ENCODE results near the gene VKORC1L1.
"Not testable (repeated sequence)": the region's sequence is repeated elsewhere in the genome, so short reads cannot be mapped to it uniquely, and the experiment has no call there.

VKORC1L1 gene

DNA sequence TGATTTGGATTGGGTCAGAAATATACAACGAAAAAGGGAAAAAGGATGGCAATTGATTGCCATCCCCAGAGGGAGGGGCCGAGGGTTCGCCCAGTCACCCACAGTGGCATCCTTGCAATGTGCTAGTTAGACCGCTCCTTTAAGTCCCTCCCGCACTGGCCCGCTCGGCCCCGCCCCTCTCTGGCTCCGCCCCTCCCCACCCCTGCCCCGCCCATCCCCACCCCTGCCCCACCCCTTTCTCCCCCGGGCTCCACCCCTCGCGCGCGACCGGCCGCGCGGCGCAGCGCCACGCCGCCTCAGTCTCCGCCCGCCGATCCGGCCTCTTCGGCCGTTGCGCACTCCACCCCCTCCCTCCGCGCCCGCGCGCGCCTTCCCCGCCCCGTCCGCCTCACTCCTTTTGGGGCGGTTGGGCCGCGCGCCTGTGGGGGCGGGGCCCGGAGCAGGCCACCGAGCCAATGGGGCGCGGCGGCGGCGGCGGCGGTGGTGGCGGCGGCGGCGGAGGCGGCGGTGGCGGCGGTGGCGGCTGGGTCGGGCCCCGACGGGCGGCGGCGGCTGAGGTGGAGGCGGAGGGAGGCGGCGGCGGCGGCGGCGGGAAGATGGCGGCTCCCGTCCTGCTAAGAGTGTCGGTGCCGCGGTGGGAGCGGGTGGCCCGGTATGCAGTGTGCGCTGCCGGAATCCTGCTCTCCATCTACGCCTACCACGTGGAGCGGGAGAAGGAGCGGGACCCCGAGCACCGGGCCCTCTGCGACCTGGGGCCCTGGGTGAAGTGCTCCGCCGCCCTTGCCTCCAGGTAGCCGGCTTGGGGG is at the start of gene VKORC1L1:
Gene VKORC1L1, plus strand, starts transcription at position 299 of the 806 bp plus-strand sequence. Its CDS starts 298 bp downstream, at position 597.
- DNase-seq (ENCODE audit: low read depth) = peak; percentile 77

DNA sequence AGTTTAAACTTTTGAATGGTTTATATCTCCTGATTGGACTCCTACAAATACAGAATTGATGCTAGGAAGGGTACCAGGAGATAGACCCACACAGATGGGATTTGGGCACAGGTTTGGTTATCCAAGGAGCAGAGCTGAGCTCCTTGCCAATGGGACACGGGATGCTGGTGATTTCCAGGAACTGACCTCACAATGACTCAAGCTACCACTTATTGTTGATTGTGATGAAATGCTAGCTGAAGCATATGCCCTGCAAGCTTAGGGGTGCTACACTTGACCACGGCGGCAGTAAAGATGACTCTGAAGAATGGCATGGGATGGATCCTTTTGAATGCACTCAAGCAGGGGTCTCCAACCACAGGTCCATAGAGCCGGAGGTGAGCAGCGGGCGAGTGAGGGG is 45.5 kb upstream of the VKORC1L1 start:
- DNase-seq (ENCODE audit: low read depth) = no peak

DNA sequence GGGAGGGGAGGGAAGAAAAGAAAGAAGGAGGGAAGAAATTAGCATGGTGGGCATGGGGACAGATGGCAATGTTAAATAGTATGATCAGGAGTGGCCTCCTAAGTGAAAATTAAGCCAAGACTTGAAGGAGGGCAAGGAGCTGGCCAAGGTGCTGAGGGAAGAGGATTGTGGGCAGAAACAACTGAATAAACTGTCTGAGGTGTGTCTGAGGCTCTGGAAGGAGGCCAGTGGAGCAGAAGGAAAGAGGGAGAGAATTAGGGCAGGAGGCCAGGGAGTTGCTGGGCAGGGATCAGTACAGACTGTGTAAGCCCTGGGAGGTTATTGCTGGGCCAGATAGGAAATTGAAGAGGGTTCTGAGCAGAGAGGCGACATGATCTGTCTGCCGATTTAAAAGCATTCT is 40.6 kb upstream of the VKORC1L1 start:
- no peak for DNase-seq (ENCODE audit: low read depth)

DNA sequence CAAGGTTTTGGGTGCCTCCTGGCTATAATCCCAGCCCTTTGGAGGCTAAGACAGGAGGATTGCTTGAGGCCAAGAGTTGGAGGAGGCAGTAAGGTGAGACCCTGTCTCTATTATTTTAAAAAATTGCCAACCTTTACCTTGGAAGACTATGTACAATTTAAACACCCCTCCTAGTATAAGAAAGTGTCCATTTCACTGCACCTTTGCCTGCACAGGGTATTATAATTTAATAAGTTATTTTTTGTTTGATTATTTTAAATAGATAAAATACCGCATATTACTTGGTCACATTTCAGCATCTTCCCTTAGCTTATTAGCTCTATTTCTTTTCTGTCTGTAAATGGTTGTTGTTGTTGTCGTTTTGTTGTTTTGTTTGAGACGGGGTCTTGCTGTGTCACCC is 36.2 kb upstream of the VKORC1L1 start:
- DNase-seq (ENCODE audit: low read depth) = not testable (repeated sequence)

DNA sequence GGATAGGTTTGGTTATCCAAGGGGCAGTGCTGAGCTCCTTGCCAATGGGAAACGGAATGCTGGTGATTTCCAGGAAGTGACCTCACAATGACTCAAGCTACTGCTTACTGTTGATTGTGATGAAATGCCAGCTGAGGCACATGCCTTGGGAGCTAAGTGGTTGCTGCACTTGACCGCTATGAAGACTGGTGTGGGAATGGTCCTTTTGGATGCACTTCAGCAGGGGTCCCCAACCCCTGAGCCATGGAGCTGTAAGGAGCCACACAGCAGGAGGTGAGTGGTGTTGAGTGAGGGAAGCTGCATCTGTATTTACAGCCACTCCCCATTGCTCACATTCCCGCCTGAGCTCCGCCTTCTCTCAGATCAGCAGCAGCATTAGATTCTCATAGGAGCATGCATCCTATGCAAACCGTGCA is 35.3 kb upstream of the VKORC1L1 start:
- not testable (repeated sequence) for DNase-seq (ENCODE audit: low read depth)

GRCh38 chr7:65839846-65840245 is 33.0 kb upstream of the VKORC1L1 start:
- no peak for DNase-seq (ENCODE audit: low read depth)

DNA sequence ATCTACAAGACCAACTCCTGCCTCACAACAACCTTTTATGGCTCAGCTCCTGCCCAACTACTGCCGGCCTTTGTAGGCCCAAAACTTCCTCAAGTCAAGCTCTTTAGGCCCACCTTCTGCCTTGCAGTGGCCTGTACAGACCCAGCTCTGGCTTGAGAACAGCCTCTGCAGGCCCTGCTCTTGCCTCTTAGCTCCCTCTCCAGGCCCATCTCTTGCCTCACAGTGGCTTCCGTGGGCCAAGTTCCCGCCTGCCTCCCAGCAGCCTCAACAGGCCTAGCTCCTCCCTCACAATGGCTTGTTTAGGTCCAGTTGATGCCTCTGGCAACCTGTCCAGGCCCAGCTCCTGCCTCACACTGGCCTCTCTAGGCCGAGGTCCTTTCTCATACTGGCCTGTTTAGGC is 32.4 kb upstream of the VKORC1L1 start:
- DNase-seq (ENCODE audit: low read depth) = no peak

GRCh38 chr7:65843616-65844015 is 29.3 kb upstream of the VKORC1L1 start:
- DNase-seq (ENCODE audit: low read depth) = not testable (repeated sequence)

GRCh38 chr7:65846008-65846570 is 26.8 kb upstream of the VKORC1L1 start:
- no peak for DNase-seq (ENCODE audit: low read depth)

- DNase-seq (ENCODE audit: low read depth) = not testable (repeated sequence)
Observed at GRCh38 chr7:65853426-65853825, 19.4 kb upstream of the VKORC1L1 start.

DNA sequence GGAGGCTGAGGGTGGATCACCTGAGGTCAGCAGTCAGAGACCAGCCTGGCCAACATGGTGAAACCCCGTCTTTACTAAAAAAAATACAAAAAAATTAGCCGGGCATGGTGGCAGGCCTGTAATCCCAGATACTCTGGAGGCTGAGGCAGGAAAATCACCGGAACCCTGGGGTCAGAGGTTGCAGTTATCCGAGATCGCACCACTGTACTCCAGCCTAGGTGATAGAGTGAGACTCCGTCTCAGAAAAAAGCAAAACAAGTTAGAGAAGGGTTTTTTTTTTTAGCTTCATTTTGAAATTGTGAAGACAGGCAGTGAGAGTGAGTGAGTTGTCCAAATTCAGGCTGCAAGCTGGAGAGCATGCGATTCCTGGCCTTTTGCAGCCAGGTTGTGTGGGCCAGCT is 19.0 kb upstream of the VKORC1L1 start:
- not testable (repeated sequence) for DNase-seq (ENCODE audit: low read depth)

DNA sequence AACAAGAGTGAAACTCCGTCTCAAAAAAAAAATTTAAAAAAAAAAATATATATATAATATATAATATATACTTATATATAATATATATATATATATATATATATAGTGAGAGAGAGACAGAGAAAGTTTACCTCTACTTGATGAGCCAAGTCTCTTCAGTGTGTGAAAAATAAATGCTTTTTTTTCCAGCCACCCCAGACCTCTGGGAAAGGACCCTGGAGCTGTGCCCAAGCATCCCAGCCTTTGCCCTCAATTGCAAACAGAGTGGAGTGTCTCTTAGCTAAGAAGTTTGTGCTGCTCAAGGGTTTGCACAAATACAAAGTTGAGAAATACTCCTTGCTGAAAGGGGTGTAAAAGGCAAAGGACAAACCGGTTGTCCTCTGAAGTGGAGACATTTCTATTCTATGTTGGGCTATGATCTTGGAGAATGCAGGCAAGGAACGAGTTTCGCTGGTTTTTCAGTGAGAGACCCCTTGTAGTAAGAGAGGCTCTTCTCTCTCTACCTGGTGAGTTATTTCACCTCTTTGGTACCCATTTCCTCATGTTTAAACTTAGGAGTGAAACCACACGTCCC is 15.5 kb upstream of the VKORC1L1 start:
- not testable (repeated sequence) for DNase-seq (ENCODE audit: low read depth)

DNA sequence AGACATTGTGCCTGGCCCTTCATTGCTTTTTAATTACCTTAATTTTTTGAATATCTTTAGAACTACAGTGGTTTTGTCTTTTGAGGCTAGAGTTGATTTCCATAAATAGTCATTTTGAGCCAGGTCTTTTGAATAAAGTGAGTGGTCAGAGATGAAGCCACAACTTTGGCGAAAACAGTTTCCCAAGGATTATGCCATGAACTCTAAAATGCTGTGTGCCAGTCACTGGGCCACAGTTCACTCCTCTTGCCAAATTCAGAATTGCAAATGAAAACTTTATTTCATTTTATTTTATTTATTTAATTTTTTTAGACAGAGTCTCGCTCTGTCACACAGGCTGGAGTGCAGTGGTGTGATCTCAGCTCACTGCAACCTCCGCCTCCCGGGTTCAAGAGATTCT is 14.2 kb upstream of the VKORC1L1 start:
- not testable (repeated sequence) for DNase-seq (ENCODE audit: low read depth)

GRCh38 chr7:65866244-65866643 is 6.6 kb upstream of the VKORC1L1 start:
- not testable (repeated sequence) for DNase-seq (ENCODE audit: low read depth)

GRCh38 chr7:65867681-65868080 is 5.2 kb upstream of the VKORC1L1 start:
- not testable (repeated sequence) for DNase-seq (ENCODE audit: low read depth)

- not testable (repeated sequence) for DNase-seq (ENCODE audit: low read depth)
Observed at GRCh38 chr7:65869312-65869711, 3.6 kb upstream of the VKORC1L1 start.

GRCh38 chr7:65871451-65871850 is 1.4 kb upstream of the VKORC1L1 start:
- DNase-seq (ENCODE audit: low read depth) = not testable (repeated sequence)

DNA sequence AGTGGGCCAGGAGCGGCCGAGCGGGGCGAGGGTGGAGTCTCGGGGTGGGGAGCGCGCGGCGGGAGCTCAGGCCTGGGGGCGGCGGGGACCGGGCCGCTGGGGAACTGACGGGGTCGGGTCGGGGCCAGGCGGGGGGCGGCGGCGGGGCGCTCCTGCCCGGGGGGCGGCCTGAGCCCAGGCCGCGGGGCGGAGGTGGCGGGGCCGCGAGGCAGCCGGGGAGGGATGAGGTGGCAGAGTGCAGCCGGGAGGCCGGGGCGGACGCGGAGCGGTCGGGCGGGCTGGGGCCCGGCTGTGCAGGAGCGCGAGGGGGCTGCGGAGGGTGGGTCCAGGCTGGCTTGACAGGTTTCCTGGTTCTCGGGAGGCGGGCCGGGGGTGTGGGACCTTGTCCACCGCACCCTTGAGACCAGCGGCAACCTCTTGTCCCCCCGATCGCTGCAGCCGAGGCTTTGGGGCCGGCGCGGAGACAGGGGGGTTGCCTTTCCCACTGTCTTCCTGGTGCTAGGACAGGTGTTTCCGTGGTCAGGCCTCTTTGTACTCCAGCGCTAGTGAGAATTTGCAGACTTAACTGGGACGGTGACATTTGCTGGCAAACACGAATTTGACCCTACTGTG is 814 bp downstream of the VKORC1L1 start:
- DNase-seq (ENCODE audit: low read depth) = not testable (repeated sequence)

- DNase-seq (ENCODE audit: low read depth) = not testable (repeated sequence)
Observed at GRCh38 chr7:65875715-65876114, 2.8 kb downstream of the VKORC1L1 start.

DNA sequence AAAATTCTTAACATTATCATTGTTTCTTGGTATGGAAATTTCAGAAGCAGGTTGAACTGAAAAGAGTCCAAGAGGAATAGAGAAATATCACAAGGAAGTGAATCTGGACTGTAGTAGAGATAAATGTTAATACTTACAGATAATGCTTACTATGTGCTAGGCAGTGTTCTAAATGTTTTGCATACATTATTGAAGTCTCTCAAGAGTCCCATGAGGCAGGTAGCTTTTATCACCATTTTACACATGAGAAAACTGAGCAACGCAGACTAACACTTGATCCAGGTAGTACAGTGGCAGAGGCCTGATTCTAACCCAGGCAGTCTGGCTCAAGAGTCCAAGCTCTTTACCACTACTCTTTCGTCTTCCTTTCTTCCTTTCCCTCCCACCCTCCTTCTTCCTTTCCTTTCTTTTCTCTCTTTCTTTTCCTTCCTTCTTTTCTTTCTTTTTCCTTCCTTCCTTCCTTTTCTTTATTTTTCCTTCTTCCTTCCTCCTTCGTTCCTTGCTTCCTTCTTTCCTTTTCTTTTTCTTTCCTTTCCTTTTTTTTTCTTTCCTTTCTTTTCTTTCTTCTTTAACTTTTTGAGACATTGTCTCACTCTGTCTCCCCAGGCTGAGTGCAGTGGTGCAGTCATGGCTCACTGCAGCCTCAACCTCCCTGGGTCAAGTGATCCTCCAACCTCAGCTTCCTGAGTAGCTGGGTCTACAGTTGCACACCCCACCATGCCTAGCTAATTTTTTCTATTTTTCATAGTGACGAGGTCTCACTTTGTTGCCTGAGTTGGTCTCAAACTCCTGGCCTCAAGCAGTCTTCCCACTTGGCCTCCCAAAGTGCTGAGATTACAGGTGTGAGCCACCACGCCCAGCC is 6.6 kb downstream of the VKORC1L1 start:
- DNase-seq (ENCODE audit: low read depth) = not testable (repeated sequence)

GRCh38 chr7:65880242-65880641 is 7.4 kb downstream of the VKORC1L1 start:
- DNase-seq (ENCODE audit: low read depth) = not testable (repeated sequence)

- not testable (repeated sequence) for DNase-seq (ENCODE audit: low read depth)
Observed at GRCh38 chr7:65884983-65885382, 12.1 kb downstream of the VKORC1L1 start.
